ENCODE measurements around the gene ARAP3.

DNA sequence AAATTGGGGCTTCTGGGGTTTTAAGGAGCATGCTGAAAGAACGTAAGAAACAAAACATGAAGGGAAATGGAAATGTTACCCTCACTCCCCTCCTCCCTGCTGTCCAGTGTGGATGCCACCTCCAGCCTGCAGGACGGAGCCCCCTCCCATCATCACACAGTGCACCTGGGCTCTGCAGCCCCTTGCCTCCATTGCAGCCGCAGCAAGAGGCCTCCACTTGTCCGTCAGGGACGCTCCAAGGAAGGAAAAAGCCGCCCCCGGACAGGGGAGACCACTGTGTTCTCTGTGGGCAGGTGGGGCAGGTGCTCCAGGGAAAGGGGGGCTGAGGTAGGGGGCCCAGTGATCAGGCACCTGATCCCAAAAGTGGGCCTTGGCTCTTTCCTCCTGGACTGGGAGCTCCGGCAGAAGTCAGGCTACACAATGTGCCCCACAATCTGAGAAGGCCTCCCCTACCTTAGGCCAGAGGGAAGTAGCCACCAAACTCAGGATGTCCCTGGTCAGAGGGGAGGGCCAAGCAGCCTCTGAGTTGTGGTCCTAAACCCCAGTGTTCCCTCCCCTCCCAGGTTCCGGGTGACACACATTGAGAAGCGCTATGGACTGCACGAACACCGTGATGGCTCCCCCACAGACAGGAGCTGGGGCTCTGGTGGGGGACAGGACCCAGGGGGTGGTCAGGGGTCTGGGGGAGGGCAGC lies 42.5 kb downstream of the ARAP3 start:
- no peak for TF ChIP-seq ZNF75A (CRISPR knock-in tag; IDR thresholded peaks at IDR 0.05)
- no peak for TF ChIP-seq EP300 (IDR thresholded peaks at IDR 0.05; ENCODE audit: low read length)
- TF ChIP-seq EZH2 (IDR thresholded peaks at IDR 0.05; ENCODE audit: borderline replicate concordance, low read depth, low read length): no peak
- TF ChIP-seq XRCC5 (IDR thresholded peaks at IDR 0.05; ENCODE audit: low read depth, low read length): no peak
- no peak for TF ChIP-seq CEBPB (tag; IDR thresholded peaks at IDR 0.05)

Measured in K562 (cell line).